ENCODE data around the gene UMAD1.

The UMAD1 gene

GRCh38 chr7:7922684-7923385 is 282.3 kb downstream of the UMAD1 start:
- DNase-seq (ENCODE audit: low read depth) = no peak

- DNase-seq (ENCODE audit: low read depth) = no peak
Measured at GRCh38 chr7:7923818-7924217, 283.3 kb downstream of the UMAD1 start.

- DNase-seq (ENCODE audit: low read depth) = no peak
Measured at GRCh38 chr7:7924303-7924702, 283.8 kb downstream of the UMAD1 start.
